K562 (cell line): ENCODE data around the gene MAP3K14. TPM values are rescaled to one million over a fixed set of nuclear protein-coding genes. Genes with fewer than 3 reads are reported as not detected.

Experiments used
- ATAC-seq: fragments of 200-7000 bp; cut with Tn5 transposase; 3 replicates; pipeline ENCODE4 v1.9.1; 2020; ENCODE audit warnings: moderate library complexity
- BruUV-seq: library from RNA; stranded (reverse); fragments of 400-500 nt; replicated peaks from 2 replicates; lab custom pipeline; 2021; lab: Mats Ljungman, UMichigan
- CTCF ChIA-PET: fragments of 300-600 bp; formaldehyde crosslinking; extraction: SDS; loops from one replicate; lab custom pipeline; 2021; ENCODE audit warnings: low intra/inter-chr PET ratio; lab: Yijun Ruan, JAX
- POLR2A ChIA-PET: fragments of 300-600, 350-650 bp; sonication (Branson Sonifier 250); formaldehyde crosslinking; extraction: SDS; loops from one replicate; lab custom pipeline; 2021; ENCODE audit warnings: antibody characterized with exemption, inconsistent platforms; lab: Yijun Ruan, JAX
- DNase-seq, 4 experiments: peaks; one replicate each; pipeline versions ENCODE4 v3.0.0 to v3.0.0-alpha.2; 2011 to 2018; ENCODE audit warnings: low spot score in 3 of 4, mixed read lengths in 3 of 4; ENCODE audit errors: extremely low read depth in 1 of 4
- FAIRE-seq: peaks from 2 replicates; lab custom pipeline; 2011; peaks lifted over from hg19 to GRCh38; lab: Jason Lieb, UNC
- H2AFZ ChIP-seq: 2 replicates; pipeline ENCODE4 v1.6.0; 2011; ENCODE audit warnings: low read depth, low read length, control low read depth, inconsistent platforms
- H3K27ac ChIP-seq: fragments of 200-600 bp; 3 replicates; pipeline ENCODE4 v1.8.0; 2011; ENCODE audit warnings: low read depth, mild to moderate bottlenecking, control low read depth, inconsistent platforms, low read length, moderate library complexity, mixed read lengths; ENCODE audit errors: extremely low read depth
- H3K27me3 ChIP-seq, 2 experiments: fragments of 300-600 bp in 1 of 2; 2 replicates in 1 of 2; 3 replicates in 1 of 2; pipeline versions ENCODE4 v1.6.0 to v1.8.0; 2011; ENCODE audit warnings: inconsistent platforms in 2 of 2, low read length in 2 of 2, mild to moderate bottlenecking in 1 of 2, mixed read lengths in 1 of 2, moderate library complexity in 1 of 2; ENCODE audit not compliant: control insufficient read depth in 2 of 2, insufficient read depth in 2 of 2
- H3K36me3 ChIP-seq: fragments of 300-600 bp; 3 replicates; pipeline ENCODE4 v1.8.0; 2011; ENCODE audit warnings: mild to moderate bottlenecking, low read length, inconsistent platforms; ENCODE audit not compliant: control insufficient read depth, insufficient read depth
- H3K4me1 ChIP-seq, 2 experiments: fragments of 200-600 bp in 1 of 2; replicated peaks in 1 of 2; 2 replicates in 1 of 2; 3 replicates in 1 of 2; pipeline versions ENCODE4 v1.5.1 to v1.8.0; 2011; ENCODE audit warnings: inconsistent platforms in 2 of 2, low read length in 2 of 2, mild to moderate bottlenecking in 1 of 2, mixed read lengths in 1 of 2, moderate library complexity in 1 of 2; ENCODE audit not compliant: control insufficient read depth in 2 of 2, insufficient read depth in 2 of 2
- H3K4me2 ChIP-seq: 2 replicates; pipeline ENCODE4 v1.6.1; 2011; ENCODE audit warnings: low read length, control low read depth, inconsistent platforms, mixed read lengths; ENCODE audit not compliant: insufficient read depth
- H3K4me3 ChIP-seq: fragments of 200-600 bp; sonication (generic), shearing (Covaris generic); 2 replicates; pipeline ENCODE4 v1.5.1; 2016; ENCODE audit warnings: control low read depth, inconsistent platforms
- H3K79me2 ChIP-seq: fragments of 200-600 bp; 3 replicates; pipeline ENCODE4 v1.8.0; 2011; ENCODE audit warnings: low read length, inconsistent platforms; ENCODE audit not compliant: control insufficient read depth, insufficient read depth
- H3K9ac ChIP-seq, 2 experiments: 2 replicates each; pipeline versions ENCODE4 v1.6.0 to v1.6.1; 2011; ENCODE audit warnings: low read depth in 2 of 2, low read length in 2 of 2, control low read depth in 1 of 2, inconsistent platforms in 1 of 2, mild to moderate bottlenecking in 1 of 2, mixed read lengths in 1 of 2; ENCODE audit not compliant: insufficient read depth in 1 of 2
- H3K9me1 ChIP-seq: one replicate; pipeline ENCODE4 v1.6.0; 2011; ENCODE audit warnings: inconsistent platforms, mild to moderate bottlenecking, low read length, moderate library complexity; ENCODE audit not compliant: control insufficient read depth, insufficient read depth
- H3K9me3 ChIP-seq: replicated peaks from 2 replicates; pipeline ENCODE4 v1.5.1; 2011; ENCODE audit warnings: low read depth, low read length, inconsistent platforms; ENCODE audit not compliant: control insufficient read depth, insufficient read depth
- H4K20me1 ChIP-seq: replicated peaks from 2 replicates; pipeline ENCODE4 v1.6.1; 2011; ENCODE audit warnings: low read length, inconsistent platforms, mixed read lengths; ENCODE audit not compliant: control insufficient read depth, insufficient read depth
- ARID1B ChIP-seq: fragments of 450-650 bp; IDR thresholded peaks from 2 replicates; pipeline ENCODE4 v1.6.1; 2016; ENCODE audit warnings: antibody characterized with exemption, mild to moderate bottlenecking, inconsistent platforms
- CCNT2 ChIP-seq: IDR thresholded peaks from 2 replicates; pipeline ENCODE4 v1.6.1; 2011; ENCODE audit warnings: borderline replicate concordance, low read depth, mild to moderate bottlenecking, moderate library complexity, mixed read lengths, low read length; ENCODE audit not compliant: insufficient read length; ENCODE audit errors: extremely low read depth
- ETS1 ChIP-seq: conservative IDR thresholded peaks from 2 replicates; pipeline ENCODE4 v1.6.1; 2011; ENCODE audit warnings: low read depth, mild to moderate bottlenecking, low read length; ENCODE audit not compliant: control insufficient read depth
- JUN ChIP-seq, 2 experiments: sonication (generic) in 1 of 2; formaldehyde crosslinking in 1 of 2; IDR thresholded peaks; 2 replicates each; pipeline versions ENCODE4 v1.6.1 to v1.8.0; 2012 to 2022; ENCODE audit warnings: borderline replicate concordance in 2 of 2, mild to moderate bottlenecking in 2 of 2, improper control_type of control experiment in 1 of 2, low read depth in 1 of 2, low read length in 1 of 2, missing genetic modification reagents in 1 of 2
- MLLT1 ChIP-seq, 2 experiments: fragments of 450-650 bp; IDR thresholded peaks; 2 replicates each; pipeline ENCODE4 v1.6.1; 2016
- MYC ChIP-seq, 2 experiments: fragments of 250-450 bp in 1 of 2; sonication (Bioruptor Pico) in 1 of 2; IDR thresholded peaks; 2 replicates each; pipeline versions ENCODE4 v1.5.1 to v1.6.1; 2012 to 2021; ENCODE audit warnings: low read depth in 2 of 2, borderline replicate concordance in 1 of 2, improper control_type of control experiment in 1 of 2, low read length in 1 of 2, mild to moderate bottlenecking in 1 of 2, moderate library complexity in 1 of 2
- NCOA4 ChIP-seq: fragments of 450-650 bp; IDR thresholded peaks from 2 replicates; pipeline ENCODE4 v1.6.1; 2018; ENCODE audit warnings: mild to moderate bottlenecking; ENCODE audit not compliant: partially characterized antibody
- TBP ChIP-seq: optimal IDR thresholded peaks from 2 replicates; pipeline ENCODE3; 2011; ENCODE audit warnings: low read depth, low read length, improper control_type of control experiment
- U2AF1 ChIP-seq: fragments of 200-400 bp; formaldehyde crosslinking; optimal IDR thresholded peaks from 2 replicates; pipeline ENCODE3; 2017; ENCODE audit warnings: mild to moderate bottlenecking, low read depth, low read length, moderate library complexity
- ZNF224 ChIP-seq: sonication (generic); formaldehyde crosslinking; IDR thresholded peaks from 2 replicates; pipeline ENCODE4 v1.8.0; 2022; ENCODE audit warnings: mild to moderate bottlenecking, missing genetic modification reagents
- WGBS: fragments of 100-300 bp; shearing (Covaris generic); methylation state at CpG from one replicate; pipeline ENCODE4 v1.1.6; 2016; ENCODE audit warnings: low coverage, mixed read lengths; ENCODE audit not compliant: insufficient coverage; ENCODE audit errors: missing lambda C conversion rate; 5-methylcytosine and 5-hydroxymethylcytosine counted together
- in situ Hi-C: fragments of 300-500 bp; cut with MboI; formaldehyde crosslinking; loops from 4 replicates; pipeline ENCODE4 v1.15.0; 2018; ENCODE audit warnings: inconsistent platforms, mixed read lengths
- intact Hi-C: fragments of 100-400 bp; cut with micrococcal nuclease; formaldehyde crosslinking; loops from 2 replicates; pipeline ENCODE4 v1.14.2; 2022
- polyA plus RNA-seq, 8 experiments: library from polyadenylated mRNA; depleted of rRNA in 4 of 8; stranded (reverse) in 5 of 8; unstranded in 3 of 8; fragments of >200 nt; fragmentation: Nextera tagmentation in 2 of 8; fragmentation: Illumina TruSeq in 1 of 8; extraction: Ambion mirVana in 2 of 8; extraction: Trizol in 1 of 8; gene quantifications; 2 replicates each; pipeline versions ENCODE4 v1.2.1 to v1.2.3, GENCODE V29; 2011 to 2014; ENCODE audit warnings: inconsistent platforms in 1 of 8, missing spikeins in 1 of 8
- total RNA-seq, 7 experiments: library from RNA; depleted of rRNA in 6 of 7; stranded (reverse); fragments of >200 nt in 6 of 7; fragmentation: Illumina TruSeq in 2 of 7; extraction: Trizol in 2 of 7; gene quantifications; 2 replicates each; pipeline versions ENCODE4 v1.2.1 to v1.2.3, GENCODE V29; 2011 to 2021; ENCODE audit warnings: low replicate concordance in 1 of 7

The MAP3K14 gene
- total and polyA plus RNA-seq, 9 of the 15 experiments (the other 6 are each of a cell fraction or from before 2014, with no cell fraction given), result 0.45 to 8.7 (median 3.2) TPM

GRCh38 chr17:45315648-45316433 is 979 bp downstream of the MAP3K14 start:
- ATAC-seq (no peak), FAIRE-seq (no peak), DNase-seq (no peak)
- peak overlapping the region; percentile 74 to 96 for H3K9ac ChIP-seq
- WGBS, result 10% methylated on average over 13 of the region's 13 CpGs
- no peaks in the 10 kb centered on the region for H3K9me3 ChIP-seq
- ChIA-PET POLR2A (interaction anchor here (0.6 to 1.9 kb wide), 8 partner anchors 18 to 167 kb away, joined by 3 to 15 read pairs (median 4); partner anchors contain the start of gene HEXIM1), CTCF (no interaction called here)
- peak overlapping the region; percentile 64 for H3K4me3 ChIP-seq
- peaks cover 11% of the 10 kb centered on the region; the same call in 1 of the 3 replicates for H3K36me3 ChIP-seq
- peak overlapping the region; percentile 85; the same call in 2 of the 3 replicates for H3K27ac ChIP-seq
- in situ Hi-C loops, result no loop called here
- H3K4me1 ChIP-seq, result peaks cover 47 to 60% of the 10 kb centered on the region in 2 experiments
- intact Hi-C loops, result loop anchor here (2.0 to 5.0 kb wide), 2 partner anchors 17 to 66 kb away; no protein-coding TSS in a partner anchor
- H3K9me1 ChIP-seq, result no peaks in the 10 kb centered on the region
- H2AFZ ChIP-seq, result peak overlapping the region; percentile 27; the same call in 1 of the 2 replicates
- no peaks in the 10 kb centered on the region for H3K27me3 ChIP-seq
- H4K20me1 ChIP-seq, result peaks cover 20% of the 10 kb centered on the region
- peak overlapping the region; percentile 85 for H3K4me2 ChIP-seq
- no peak for TF ChIP-seq U2AF1
- peak; percentile 8 for TF ChIP-seq TBP
- no peak for TF ChIP-seq ARID1B
- peak; percentile 10 for TF ChIP-seq NCOA4
- TF ChIP-seq JUN (IDR thresholded peaks at IDR 0.05; ENCODE audit: borderline replicate concordance, low read depth, low read length), result no peak
- TF ChIP-seq JUN (CRISPR knock-in tag; IDR thresholded peaks at IDR 0.05; ENCODE audit: borderline replicate concordance), result 0 out of 2 replicates have a peak, but pooled peaks have one; percentile 50
- TF ChIP-seq ETS1, result no peak
- no peak for TF ChIP-seq MYC (IDR thresholded peaks at IDR 0.05; ENCODE audit: low read depth, low read length)
- 0 out of 2 replicates have a peak, but pooled peaks have one; percentile 21 for TF ChIP-seq MYC (CRISPR knock-in tag; IDR thresholded peaks at IDR 0.05; ENCODE audit: borderline replicate concordance, low read depth)
- TF ChIP-seq CCNT2, result no peak
- 0 out of 2 replicates have a peak, but pooled peaks have one; percentile 44 for TF ChIP-seq ZNF224
- TF ChIP-seq MLLT1 (IDR thresholded peaks at IDR 0.05), result no peak
- H3K79me2 ChIP-seq, result peaks cover 57% of the 10 kb centered on the region
- BruUV-seq, result TSS peak; percentile 41
